ENCODE measurements around the gene ACRV1.
A peak's percentile ranks its signal among the peaks of the same experiment; 100 is the strongest.

ACRV1 gene

DNA sequence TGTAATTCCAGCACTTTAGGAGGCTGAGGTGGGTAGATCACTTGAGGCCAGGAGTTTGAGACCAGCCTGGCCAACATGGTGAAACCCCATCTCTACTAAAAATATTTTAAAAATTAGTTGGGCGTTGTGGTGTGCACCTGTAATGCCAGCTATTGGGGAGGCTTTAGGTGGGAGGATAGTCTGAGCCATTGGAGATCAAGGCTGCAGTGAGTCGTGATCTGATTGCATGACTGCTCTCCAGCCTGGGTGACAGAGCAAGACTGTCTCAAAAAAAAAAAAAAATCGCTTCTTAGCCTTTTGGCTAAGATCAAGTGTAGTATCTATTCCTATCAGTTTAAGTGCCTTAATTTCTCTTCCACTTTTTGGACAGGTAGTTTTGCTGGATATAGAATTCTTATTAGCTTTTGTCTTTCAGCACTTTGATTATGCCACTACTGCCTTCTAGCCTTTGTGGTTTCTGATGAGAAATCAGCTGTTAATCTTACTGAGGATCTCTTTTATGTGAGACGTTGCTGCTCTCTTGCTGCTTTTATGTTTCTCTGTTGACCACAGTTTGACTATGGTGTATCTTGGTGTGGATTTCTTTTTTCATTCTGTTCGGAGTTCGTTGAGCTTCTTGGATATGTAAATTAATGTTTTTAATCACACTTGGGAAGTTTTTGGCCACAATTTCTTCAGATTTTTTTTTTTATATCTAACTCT, 31.0 kb downstream of the ACRV1 start:
- DNase-seq = no peak

- no peak for DNase-seq
These were observed 34.8 kb downstream of the ACRV1 start for GRCh38 chr11:125645871-125646270.

DNA sequence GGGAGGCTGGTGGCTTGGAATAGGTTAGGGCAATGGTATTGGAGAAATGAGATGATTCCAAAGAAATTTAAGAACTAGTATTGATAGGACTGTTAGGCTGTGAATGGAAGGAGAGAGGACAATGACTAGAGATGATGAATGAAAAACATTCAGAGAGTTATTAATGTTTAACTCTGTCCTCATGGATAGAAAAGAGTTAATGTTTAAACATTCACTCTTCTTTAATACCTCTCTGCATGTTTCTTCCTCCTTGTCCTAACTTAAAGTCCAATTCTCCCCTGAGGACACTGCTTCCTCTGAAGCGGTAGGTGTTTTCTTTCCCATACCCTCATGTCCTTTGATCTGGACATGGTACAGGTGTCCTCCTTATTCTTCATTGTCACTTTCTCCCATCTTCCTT, 42.3 kb downstream of the ACRV1 start:
- DNase-seq = no peak

DNA sequence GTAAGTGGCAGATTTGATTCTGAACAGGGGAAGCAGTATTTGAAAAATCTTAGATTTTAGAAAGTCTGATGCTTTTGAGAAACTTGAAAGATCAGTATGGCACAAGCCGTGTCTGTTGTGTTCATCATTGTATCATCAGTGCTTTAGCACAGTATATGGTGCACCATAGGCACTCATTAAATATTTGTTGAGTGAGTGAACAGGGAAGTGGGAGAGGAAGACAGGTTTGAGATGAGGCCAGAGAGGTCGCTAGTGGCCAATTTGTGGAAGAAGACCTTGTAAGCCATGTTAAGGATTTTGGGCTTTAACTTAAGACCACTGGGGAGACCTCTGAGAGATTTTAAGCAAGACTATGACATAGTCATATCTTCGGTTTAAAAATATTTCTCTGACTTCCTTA, 42.8 kb downstream of the ACRV1 start:
- no peak for DNase-seq

- DNase-seq = no peak
These were observed 53.3 kb downstream of the ACRV1 start for GRCh38 chr11:125627236-125627910.

GRCh38 chr11:125626288-125626950, 54.2 kb downstream of the ACRV1 start:
- no peak for DNase-seq

DNA sequence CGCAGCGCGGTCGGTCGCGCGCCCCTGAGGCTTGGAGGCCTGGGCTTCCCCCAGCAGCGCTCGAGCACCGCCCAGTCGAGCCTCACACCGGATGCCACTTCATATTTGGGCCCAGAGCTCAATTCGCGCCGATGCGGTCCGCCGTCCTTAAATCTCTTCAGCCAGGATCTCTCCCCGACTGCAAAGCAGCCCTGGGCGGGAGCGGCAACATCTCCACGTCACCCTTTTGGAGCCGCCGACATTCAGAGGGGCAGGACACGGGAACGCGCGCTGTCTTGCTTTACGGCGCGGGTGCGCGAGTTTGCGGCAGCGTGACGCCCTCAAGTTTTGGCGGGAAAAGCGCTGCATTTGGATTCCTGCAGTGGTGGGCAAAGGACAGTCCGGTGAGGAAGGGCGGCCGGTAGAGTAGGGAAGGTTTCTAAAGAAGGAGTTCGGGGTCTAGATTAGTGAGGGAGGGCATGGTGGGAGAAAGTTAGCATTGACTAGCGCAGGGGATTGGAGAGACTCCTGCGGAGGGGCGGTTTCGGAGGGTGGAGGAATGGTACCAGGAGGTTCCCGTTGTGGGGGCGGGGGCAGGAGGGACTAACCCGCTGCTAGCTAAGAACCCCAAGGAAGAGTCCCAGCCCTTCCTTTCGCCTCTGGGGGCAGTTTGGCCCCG, 54.9 kb downstream of the ACRV1 start:
- DNase-seq = peak; percentile 89 to 95 (median 94)

GRCh38 chr11:125625225-125625629, 55.4 kb downstream of the ACRV1 start:
- no peak for DNase-seq

- DNase-seq = no peak
These were observed 55.9 kb downstream of the ACRV1 start, which contains the start of gene CHEK1 for GRCh38 chr11:125624756-125625213. TSS of gene CHEK1 (plus strand) at chr11:125625163. CDS start at chr11:125626769, 1,606 bp downstream.

DNA sequence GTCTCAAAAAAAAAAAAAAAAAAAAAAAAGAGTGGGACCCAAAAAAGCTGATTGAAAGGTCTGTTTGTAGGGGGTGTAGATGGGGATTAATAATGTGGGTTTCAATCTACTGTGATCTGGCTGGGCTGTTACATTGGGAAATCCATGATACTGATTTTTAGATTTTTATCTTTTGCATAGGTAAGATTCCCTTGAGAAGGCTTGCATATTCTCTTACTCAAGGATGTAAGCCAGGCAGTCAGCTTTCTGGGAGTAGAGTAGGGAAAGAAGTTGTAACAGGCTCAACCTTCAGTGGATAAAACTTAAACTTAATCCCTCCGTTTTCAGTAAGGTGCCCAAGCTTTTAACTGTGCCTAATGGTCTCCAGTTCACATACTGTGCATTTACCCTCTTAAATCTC, 57.6 kb downstream of the ACRV1 start:
- DNase-seq = no peak

DNA sequence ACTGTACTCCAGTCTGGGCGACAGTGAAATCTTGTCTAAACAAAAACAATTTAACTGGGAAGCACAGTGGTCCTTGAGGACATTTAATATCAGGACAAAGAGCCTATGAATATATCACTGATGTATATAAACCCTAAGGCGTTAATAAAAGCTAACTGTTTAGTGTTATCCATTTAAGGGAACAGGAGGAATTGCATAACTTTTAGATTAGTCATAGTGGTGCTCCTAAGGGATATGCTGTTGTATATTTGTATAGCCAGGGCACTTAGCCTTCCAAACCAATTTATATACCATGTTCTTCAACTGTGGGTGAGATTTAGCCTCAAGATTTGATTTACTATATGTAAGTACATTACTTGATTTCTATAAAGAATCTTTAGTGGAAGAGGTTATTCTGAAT, 58.7 kb downstream of the ACRV1 start:
- peak in 1 of 3 donors; percentile 15 for DNase-seq

Measured in suppressor macrophage treated with lipopolysaccharide for 1 hour (primary cell).